CD14-positive monocyte (primary cell): ENCODE data around the gene RGPD5. TPM values are rescaled to one million over a fixed set of nuclear protein-coding genes. Genes with fewer than 3 reads are reported as not detected.
"Not testable (repeated sequence)": the region's sequence is repeated elsewhere in the genome, so short reads cannot be mapped to it uniquely, and the experiment has no call there.

Experiments
- DNase-seq, 3 donors: peaks; one replicate each; pipeline ENCODE4 v3.0.0-alpha.2; 2011 to 2022
- H2AFZ ChIP-seq: 2 replicates; pipeline ENCODE4 v1.6.0; 2012; ENCODE audit warnings: mild to moderate bottlenecking, low read depth, low read length, inconsistent platforms; ENCODE audit not compliant: insufficient read depth, poor library complexity, severe bottlenecking
- H3K27ac ChIP-seq, 2 donors: 1 replicate in 1 of 2; 2 replicates in 1 of 2; pipeline ENCODE4 v1.5.1; 2012 to 2013; ENCODE audit warnings: low read length in 2 of 2, control low read depth in 1 of 2, inconsistent platforms in 1 of 2, low read depth in 1 of 2, mild to moderate bottlenecking in 1 of 2
- H3K27me3 ChIP-seq, 2 donors: one replicate each; pipeline versions ENCODE4 v1.6.0 to v1.6.1; 2011 to 2013; ENCODE audit warnings: low read length in 2 of 2; ENCODE audit not compliant: control insufficient read depth in 2 of 2, insufficient read depth in 2 of 2
- H3K36me3 ChIP-seq, 2 donors: replicated peaks in 1 of 2; 1 replicate in 1 of 2; 2 replicates in 1 of 2; pipeline versions ENCODE4 v1.5.1 to v1.6.1; 2012 to 2013; ENCODE audit warnings: low read length in 2 of 2, control low read depth in 1 of 2, inconsistent platforms in 1 of 2, mild to moderate bottlenecking in 1 of 2; ENCODE audit not compliant: insufficient read depth in 2 of 2, control insufficient read depth in 1 of 2
- H3K4me1 ChIP-seq, 2 donors: 1 replicate in 1 of 2; 2 replicates in 1 of 2; pipeline versions ENCODE4 v1.5.1 to v1.6.1; 2012 to 2013; ENCODE audit warnings: low read length in 2 of 2, control low read depth in 1 of 2, inconsistent platforms in 1 of 2, mild to moderate bottlenecking in 1 of 2, moderate library complexity in 1 of 2; ENCODE audit not compliant: insufficient read depth in 2 of 2, control insufficient read depth in 1 of 2
- H3K4me2 ChIP-seq: replicated peaks from 2 replicates; pipeline ENCODE3; 2012; ENCODE audit warnings: low read length, moderate library complexity, mild to moderate bottlenecking; ENCODE audit not compliant: poor library complexity, severe bottlenecking; ENCODE audit errors: extremely low read depth
- H3K4me3 ChIP-seq, 3 experiments: fragments of 200-600 bp in 1 of 3; sonication (generic) in 1 of 3; replicated peaks in 1 of 3; 1 replicate in 2 of 3; 2 replicates in 1 of 3; pipeline ENCODE4 v1.5.1; 2011 to 2013; ENCODE audit warnings: low read length in 3 of 3, mild to moderate bottlenecking in 3 of 3, control low read depth in 2 of 3, low read depth in 2 of 3, inconsistent platforms in 1 of 3, moderate library complexity in 1 of 3
- H3K79me2 ChIP-seq: 2 replicates; pipeline ENCODE4 v1.6.0; 2012; ENCODE audit warnings: mild to moderate bottlenecking, control low read depth, inconsistent platforms, low read length, moderate library complexity; ENCODE audit not compliant: insufficient read depth
- H3K9ac ChIP-seq: 2 replicates; pipeline ENCODE4 v1.6.0; 2017; ENCODE audit warnings: low read length, mild to moderate bottlenecking; ENCODE audit not compliant: insufficient read depth, poor library complexity, severe bottlenecking
- H3K9me3 ChIP-seq, 2 donors: replicated peaks in 1 of 2; 1 replicate in 1 of 2; 2 replicates in 1 of 2; pipeline versions ENCODE4 v1.5.1 to v1.6.1; 2012 to 2013; ENCODE audit warnings: low read length in 2 of 2, control low read depth in 1 of 2; ENCODE audit not compliant: control insufficient read depth in 1 of 2, insufficient read depth in 1 of 2
- H4K20me1 ChIP-seq: 2 replicates; pipeline ENCODE4 v1.6.0; 2012; ENCODE audit warnings: mild to moderate bottlenecking, low read length, control low read depth, moderate library complexity; ENCODE audit not compliant: insufficient read depth
- H3K27ac Mint-ChIP-seq, 7 donors: one replicate each; pipeline ENCODE4 v1.8.0; 2020; ENCODE audit warnings: mild to moderate bottlenecking in 7 of 7, mixed read lengths in 7 of 7, moderate library complexity in 6 of 7, inconsistent platforms in 2 of 7
- H3K27me3 Mint-ChIP-seq, 3 donors: one replicate each; pipeline ENCODE4 v1.8.0; 2021 to 2022; ENCODE audit warnings: low read depth in 3 of 3, mild to moderate bottlenecking in 3 of 3, mixed read lengths in 3 of 3, moderate library complexity in 3 of 3, inconsistent platforms in 1 of 3
- H3K36me3 Mint-ChIP-seq, 2 donors: one replicate each; pipeline ENCODE4 v1.8.0; 2020; ENCODE audit warnings: mixed read lengths in 2 of 2, inconsistent platforms in 1 of 2, mild to moderate bottlenecking in 1 of 2
- H3K4me1 Mint-ChIP-seq: one replicate; pipeline ENCODE4 v1.8.0; 2020; ENCODE audit warnings: mild to moderate bottlenecking, mixed read lengths
- H3K4me3 Mint-ChIP-seq, 2 donors: one replicate each; pipeline ENCODE4 v1.8.0; 2020; ENCODE audit warnings: mild to moderate bottlenecking in 2 of 2, mixed read lengths in 2 of 2, moderate library complexity in 1 of 2
- H3K9me3 Mint-ChIP-seq, 7 donors: one replicate each; pipeline ENCODE4 v1.8.0; 2020 to 2022; ENCODE audit warnings: mixed read lengths in 7 of 7, mild to moderate bottlenecking in 6 of 7, moderate library complexity in 6 of 7, inconsistent platforms in 2 of 7
- WGBS: methylation state at CpG from one replicate; pipeline ENCODE4 v1.1.5; 2013; ENCODE audit warnings: missing lambda C conversion rate; ENCODE audit not compliant: insufficient coverage; 5-methylcytosine and 5-hydroxymethylcytosine counted together
- intact Hi-C, 2 donors: fragments of 100-400 bp; cut with micrococcal nuclease; formaldehyde crosslinking; loops; one replicate each; pipeline versions ENCODE4 v1.15.0 to v1.15.1; 2023
- polyA plus RNA-seq, 3 donors: library from polyadenylated mRNA; depleted of rRNA in 1 of 3; unstranded in 2 of 3; stranded (reverse) in 1 of 3; fragments of 300-500 nt in 2 of 3; fragments of >200 nt in 1 of 3; fragmentation: Illumina TruSeq in 2 of 3; gene quantifications; 1 replicate in 2 of 3; 2 replicates in 1 of 3; pipeline ENCODE4 v1.2.3, GENCODE V29; 2012 to 2021

RGPD5 gene
- polyA plus RNA-seq, 3 donors, result 0.40 to 6.6 (median 0.58) TPM

DNA sequence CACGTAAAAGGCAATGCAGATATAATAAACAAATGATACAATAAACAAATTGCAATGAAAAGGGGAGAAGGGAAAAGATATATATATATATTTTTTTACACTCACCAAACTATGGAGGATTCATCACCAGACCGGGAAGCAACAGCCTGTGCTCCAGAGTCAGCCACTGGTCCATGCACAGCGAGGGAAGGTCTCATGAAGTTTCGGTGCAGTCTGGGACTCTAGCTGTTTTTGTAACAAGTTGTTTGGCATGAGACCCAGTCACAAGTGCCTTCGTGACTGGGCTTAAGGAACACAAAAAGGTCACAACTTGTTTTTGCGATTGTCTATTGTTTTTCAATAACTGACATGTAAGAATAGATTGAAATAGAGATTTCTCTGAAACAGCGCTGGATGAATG, 99.6 kb downstream of the RGPD5 start:
- H3K4me1 ChIP-seq, H3K36me3 ChIP-seq, H3K4me3 Mint-ChIP-seq, H3K27ac ChIP-seq, intact Hi-C loops, H3K79me2 ChIP-seq, H3K9ac ChIP-seq, H3K4me3 ChIP-seq, DNase-seq, H3K36me3 Mint-ChIP-seq, H3K4me1 Mint-ChIP-seq, H3K27me3 ChIP-seq, H2AFZ ChIP-seq, H3K27me3 Mint-ChIP-seq, H4K20me1 ChIP-seq, H3K9me3 Mint-ChIP-seq, H3K9me3 ChIP-seq, H3K27ac Mint-ChIP-seq, H3K4me2 ChIP-seq: not testable (repeated sequence)
- WGBS, result no CpG with 5 or more reads among the region's 7 CpGs

DNA sequence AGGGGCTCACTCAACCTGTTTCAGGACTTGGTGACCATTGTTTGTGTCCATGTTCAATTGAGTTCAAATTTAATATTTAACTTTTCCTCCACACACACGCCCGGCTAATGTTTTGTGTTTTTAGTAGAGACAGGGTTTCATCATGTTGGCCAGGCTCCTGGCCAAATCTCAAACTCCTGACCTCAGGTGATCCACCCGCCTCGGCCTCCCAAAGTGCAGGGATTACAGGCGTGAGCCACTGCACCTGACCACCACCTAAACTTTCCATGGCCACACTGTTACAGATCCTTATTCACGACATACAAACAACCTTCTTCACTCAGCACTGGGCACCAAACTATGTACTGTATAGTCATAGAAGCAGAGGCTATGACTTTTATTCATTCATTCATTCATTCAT, 100.0 kb downstream of the RGPD5 start:
- H2AFZ ChIP-seq, H3K4me3 Mint-ChIP-seq, H3K27me3 ChIP-seq, intact Hi-C loops, H3K27me3 Mint-ChIP-seq, H3K27ac Mint-ChIP-seq, DNase-seq, H3K9me3 ChIP-seq, H3K36me3 Mint-ChIP-seq, H3K79me2 ChIP-seq, H3K9me3 Mint-ChIP-seq, H3K4me3 ChIP-seq, H4K20me1 ChIP-seq, H3K4me1 Mint-ChIP-seq, H3K27ac ChIP-seq, H3K36me3 ChIP-seq, H3K4me2 ChIP-seq, H3K4me1 ChIP-seq, H3K9ac ChIP-seq: not testable (repeated sequence)
- WGBS, result no CpG with 5 or more reads among the region's 6 CpGs

DNA sequence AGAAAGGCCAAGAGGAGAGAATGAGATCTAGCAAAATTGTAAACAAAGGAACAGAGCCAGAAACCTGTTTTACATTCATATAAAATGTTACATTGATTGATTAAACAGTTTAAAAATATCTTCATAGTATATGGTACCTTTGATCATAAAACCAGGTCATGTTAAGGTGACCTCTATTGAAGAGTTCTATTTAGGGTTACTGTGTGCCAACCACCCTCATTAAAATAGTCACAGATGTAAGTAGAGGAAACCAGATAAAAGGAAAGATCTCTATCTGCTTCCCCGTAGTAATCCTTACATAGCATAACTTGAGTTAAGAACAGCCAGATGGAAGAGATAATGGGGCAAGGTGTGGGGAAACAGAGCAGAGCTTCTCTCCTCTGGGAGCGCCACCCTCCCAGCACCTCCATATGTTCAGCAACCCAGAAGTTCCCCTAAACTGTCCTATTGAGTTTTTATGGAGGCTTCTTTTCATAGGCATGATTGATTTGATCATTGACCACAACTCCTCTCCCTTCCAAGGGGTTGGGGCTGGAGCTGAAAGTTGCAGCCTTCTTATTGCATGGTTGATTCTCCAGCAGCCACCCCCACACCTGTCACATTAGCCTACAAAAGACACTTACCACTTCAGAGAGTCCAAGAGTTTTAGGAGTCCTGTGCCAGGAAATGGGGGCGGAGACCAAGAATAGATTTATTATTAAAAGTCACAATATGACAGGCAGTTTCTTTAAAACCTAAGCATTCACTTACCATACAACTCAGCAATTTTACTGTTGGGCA, 101.2 kb downstream of the RGPD5 start:
- H3K36me3 ChIP-seq, H3K27ac Mint-ChIP-seq, H4K20me1 ChIP-seq, H3K4me2 ChIP-seq, H3K4me1 ChIP-seq, H3K9me3 Mint-ChIP-seq, intact Hi-C loops, DNase-seq, H3K9ac ChIP-seq, H3K79me2 ChIP-seq, H3K4me3 ChIP-seq, H3K27me3 Mint-ChIP-seq, H3K27me3 ChIP-seq, H3K9me3 ChIP-seq, H3K4me1 Mint-ChIP-seq, H2AFZ ChIP-seq, H3K4me3 Mint-ChIP-seq, H3K36me3 Mint-ChIP-seq, H3K27ac ChIP-seq: not testable (repeated sequence)
- WGBS, result no CpG with 5 or more reads among the region's 3 CpGs

DNA sequence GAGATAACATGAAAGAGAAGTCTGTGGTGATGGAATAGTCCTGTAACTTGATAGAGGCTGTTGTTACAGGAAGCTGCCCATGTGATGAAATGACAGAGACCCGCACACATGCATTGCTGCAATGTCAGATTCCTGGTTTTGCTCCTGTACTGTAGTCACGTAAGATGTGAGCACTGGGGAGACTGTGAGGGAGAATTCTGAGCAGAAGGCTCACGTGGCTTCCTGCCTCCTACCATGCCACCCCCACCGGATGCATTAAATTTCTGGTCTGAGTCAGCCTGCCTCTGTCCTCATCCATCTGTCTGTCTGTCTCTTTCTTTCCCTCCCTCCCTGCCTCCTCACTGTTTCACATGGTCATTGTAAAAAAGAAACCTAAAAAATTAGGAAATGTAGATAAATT, 102.1 kb downstream of the RGPD5 start:
- H3K27me3 ChIP-seq, intact Hi-C loops, H3K9me3 ChIP-seq, DNase-seq, H3K4me2 ChIP-seq, H3K27me3 Mint-ChIP-seq, H3K4me1 Mint-ChIP-seq, H3K4me3 ChIP-seq, H3K4me3 Mint-ChIP-seq, H3K4me1 ChIP-seq, H3K36me3 ChIP-seq, H3K36me3 Mint-ChIP-seq, H3K27ac ChIP-seq, H3K9me3 Mint-ChIP-seq, H3K79me2 ChIP-seq, H3K27ac Mint-ChIP-seq, H2AFZ ChIP-seq, H4K20me1 ChIP-seq, H3K9ac ChIP-seq: not testable (repeated sequence)
- WGBS, result no CpG with 5 or more reads among the region's 4 CpGs
